Measurements from ENCODE around the gene CAMK4.
"Not testable (repeated sequence)": the region's sequence is repeated elsewhere in the genome, so short reads cannot be mapped to it uniquely, and the experiment has no call there.

Gene CAMK4

GRCh38 chr5:111261610-111262009 lies 37.4 kb downstream of the CAMK4 start:
- no peak for DNase-seq

GRCh38 chr5:111262153-111262552 lies 38.0 kb downstream of the CAMK4 start:
- DNase-seq: no peak

- DNase-seq: no peak
These were observed 38.6 kb downstream of the CAMK4 start for GRCh38 chr5:111262815-111263214.

DNA sequence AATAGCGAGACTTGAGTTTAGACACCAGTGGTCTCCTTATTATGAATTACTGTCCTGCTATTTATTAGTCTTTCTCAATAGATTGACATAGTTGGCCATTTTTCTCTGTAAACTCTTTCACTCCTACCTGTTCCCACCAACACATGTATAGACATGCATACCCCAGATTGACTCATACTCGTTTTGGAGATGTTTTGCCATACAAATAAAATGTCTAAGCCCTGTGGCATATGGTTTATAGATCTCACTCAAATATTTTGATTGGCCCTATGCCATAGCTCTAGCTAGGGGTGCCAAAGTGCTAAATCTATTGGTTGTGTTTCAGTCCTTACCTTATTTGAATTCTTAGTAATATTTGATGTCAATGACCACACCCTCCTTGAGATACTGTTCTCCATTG lies 42.3 kb downstream of the CAMK4 start:
- no peak for DNase-seq

DNA sequence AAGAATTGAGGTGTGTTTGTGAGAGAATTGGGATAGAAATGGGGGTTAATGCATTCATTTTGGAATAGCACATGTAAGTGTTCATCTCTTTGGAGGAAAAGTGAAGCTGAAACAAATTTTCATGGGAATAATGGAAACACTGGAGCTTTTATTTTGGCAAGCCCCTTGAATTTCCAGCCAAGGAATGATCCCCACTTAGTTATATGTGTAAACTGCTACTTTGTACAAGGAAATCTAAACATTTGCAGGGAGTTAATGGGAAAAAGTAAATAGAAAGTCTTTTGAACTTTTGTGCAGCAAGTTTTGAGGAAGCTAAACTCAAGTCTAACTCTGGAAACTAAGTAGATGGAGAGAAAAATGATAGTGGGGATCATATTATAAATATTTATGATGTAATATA lies 44.1 kb downstream of the CAMK4 start:
- no peak for DNase-seq

GRCh38 chr5:111271885-111272284 lies 47.7 kb downstream of the CAMK4 start:
- DNase-seq: no peak

DNA sequence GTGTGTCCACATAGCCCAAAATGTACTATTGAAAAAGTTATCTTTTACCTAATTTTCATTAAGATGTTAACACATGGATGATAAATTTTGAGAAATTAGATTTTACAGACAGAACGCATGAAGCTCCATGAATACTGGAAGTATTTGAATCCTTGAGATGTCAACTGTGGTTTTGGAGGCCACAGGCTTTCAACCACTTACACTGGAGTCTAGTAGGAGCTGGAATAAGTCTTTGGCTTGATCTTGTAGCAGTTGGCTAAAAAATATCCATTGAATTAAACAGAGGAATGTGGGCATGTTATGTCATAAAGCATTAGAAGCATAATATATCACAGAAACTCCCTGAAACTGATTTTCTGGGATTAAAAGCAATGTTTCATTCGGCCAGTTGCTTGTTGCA lies 52.9 kb downstream of the CAMK4 start:
- DNase-seq: no peak

GRCh38 chr5:111278858-111279504 lies 54.8 kb downstream of the CAMK4 start:
- no peak for DNase-seq

DNA sequence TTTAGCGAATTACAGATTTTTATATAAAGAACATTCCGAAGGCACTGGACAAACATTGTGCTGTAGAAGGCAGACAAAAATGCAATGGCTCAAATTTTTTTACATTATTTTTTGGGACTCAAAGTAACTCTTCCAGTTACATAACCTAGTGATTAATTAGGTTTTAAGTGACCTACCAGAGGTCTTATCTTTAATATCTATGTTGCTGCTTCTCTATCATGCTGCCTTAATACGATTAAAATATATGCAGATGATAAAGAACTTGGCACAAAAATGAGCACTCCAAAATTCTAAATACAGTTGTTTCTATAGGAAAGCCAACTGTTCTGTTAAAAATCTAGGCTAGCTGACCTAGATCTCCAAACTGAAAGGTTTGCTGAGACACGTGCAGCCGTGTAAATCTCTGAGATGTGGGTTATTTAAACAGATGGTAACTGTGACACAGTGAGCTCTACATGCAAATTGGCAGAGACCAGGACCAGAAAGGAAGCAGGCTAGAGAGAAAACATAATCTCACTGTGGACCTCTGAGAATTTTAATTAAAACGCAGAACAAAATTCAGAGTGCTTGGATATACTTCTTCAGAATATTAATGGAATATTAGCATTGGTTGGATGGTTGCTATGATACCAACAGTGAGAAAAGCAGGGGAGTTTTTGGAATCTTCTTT lies 56.2 kb downstream of the CAMK4 start:
- DNase-seq: no peak

DNA sequence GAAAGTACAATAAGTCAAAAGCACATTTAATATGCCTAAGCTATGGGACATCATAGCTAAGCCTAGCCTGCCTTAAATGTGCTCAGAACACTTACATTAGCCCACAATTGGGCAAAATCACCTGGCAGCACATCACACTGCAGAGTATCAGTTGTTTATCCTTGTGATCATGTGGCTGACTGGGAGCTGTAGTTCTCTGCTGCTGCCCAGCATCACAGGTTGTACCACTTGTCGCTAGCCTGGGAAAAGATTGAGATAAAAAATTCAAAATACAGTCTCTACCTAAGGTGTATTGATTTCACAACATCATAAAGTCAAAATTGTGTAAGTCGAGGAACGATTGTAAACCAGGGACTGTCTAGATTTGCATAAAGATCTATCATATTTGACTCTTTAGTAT lies 58.6 kb downstream of the CAMK4 start:
- no peak for DNase-seq

GRCh38 chr5:111284825-111285224 lies 60.6 kb downstream of the CAMK4 start:
- no peak for DNase-seq

DNA sequence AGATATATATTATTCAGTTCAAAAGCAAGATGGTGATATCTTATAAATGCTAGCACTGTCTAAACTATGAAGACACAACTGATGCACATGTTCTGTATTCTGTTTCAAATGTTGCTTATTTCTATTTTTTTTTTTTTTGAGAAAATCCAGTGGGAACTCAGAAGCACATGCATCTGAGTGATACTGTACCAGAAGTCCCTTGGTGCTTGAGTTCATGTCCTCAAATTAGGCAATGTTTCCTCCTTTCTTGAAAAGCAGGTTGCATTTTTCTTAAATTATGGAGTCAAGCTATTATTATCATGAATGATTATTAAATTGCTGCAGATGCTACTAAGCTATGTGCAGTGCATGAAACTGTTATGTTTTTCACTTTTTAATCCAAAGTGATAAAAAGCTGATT lies 70.4 kb downstream of the CAMK4 start:
- DNase-seq: no peak

DNA sequence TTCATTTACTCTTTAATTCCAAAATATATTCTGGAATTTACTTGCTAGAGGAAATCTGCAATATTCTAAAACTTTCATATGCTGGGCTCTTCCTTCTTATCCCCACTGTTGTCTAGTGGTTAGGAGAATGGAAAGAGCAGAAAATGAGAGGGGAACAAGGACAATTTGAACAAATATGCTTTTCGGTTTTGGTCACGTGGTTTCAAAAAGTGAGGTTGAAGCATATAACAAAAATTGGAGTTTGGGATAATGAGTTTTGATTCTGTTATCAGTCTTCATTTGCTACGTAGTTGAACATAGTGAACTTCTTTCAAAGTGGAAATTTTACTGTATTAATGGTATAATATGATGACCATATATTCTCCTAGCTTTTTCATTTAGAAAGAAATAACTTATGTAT lies 71.5 kb downstream of the CAMK4 start:
- no peak for DNase-seq

GRCh38 chr5:111296570-111296969 lies 72.4 kb downstream of the CAMK4 start:
- DNase-seq: no peak

DNA sequence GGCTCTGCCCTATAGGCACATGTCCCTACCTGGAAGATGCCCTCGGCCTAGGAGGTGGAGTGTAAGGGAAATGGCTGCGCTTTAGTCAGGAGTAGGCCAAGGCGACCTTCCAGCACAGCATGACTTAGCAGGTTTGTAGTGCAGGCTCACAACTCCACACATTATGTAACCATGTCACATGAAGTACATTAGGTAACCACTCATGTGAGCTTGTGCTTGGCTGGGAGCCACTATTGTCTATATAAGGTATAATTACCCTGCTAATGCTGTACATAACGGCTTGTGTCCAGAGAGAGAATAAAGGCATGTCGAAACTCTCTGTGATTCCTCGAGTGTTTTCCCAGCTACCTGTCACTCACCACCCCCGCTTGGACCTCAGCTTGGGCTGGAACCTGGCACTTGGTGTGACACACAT lies 74.9 kb downstream of the CAMK4 start:
- no peak for DNase-seq

- DNase-seq: no peak
These were observed 75.7 kb downstream of the CAMK4 start for GRCh38 chr5:111299831-111300432.

GRCh38 chr5:111301264-111301663 lies 77.1 kb downstream of the CAMK4 start:
- no peak for DNase-seq

- not testable (repeated sequence) for DNase-seq
These were observed 77.9 kb downstream of the CAMK4 start for GRCh38 chr5:111302043-111302442.

- DNase-seq: no peak
These were observed 84.8 kb downstream of the CAMK4 start for GRCh38 chr5:111308951-111309350.

DNA sequence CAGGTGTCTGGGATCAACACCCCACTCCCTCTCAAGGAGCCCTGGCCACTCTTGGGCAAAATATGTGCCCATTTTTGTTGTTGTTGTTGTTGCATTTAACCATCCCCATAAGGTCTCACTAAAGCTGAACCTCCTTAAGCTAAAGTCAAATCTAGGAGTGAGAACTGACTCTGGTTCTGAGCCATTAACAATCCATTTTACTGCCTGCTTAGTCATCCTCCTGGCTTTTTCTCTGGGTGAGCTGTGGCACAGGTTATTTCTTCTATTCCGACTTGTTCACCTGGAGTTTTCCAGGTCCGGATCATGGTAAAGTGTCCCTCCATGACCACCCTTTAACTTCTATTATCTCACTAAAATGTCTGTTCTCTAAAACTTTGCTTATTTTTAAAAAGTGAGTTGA lies 85.2 kb downstream of the CAMK4 start:
- DNase-seq: no peak

GRCh38 chr5:111310711-111311620 lies 86.8 kb downstream of the CAMK4 start:
- no peak for DNase-seq

GRCh38 chr5:111311666-111312065 lies 87.5 kb downstream of the CAMK4 start:
- DNase-seq: no peak

GRCh38 chr5:111313017-111313724 lies 89.0 kb downstream of the CAMK4 start:
- no peak for DNase-seq
